AG09319 (cell line): Measurements from ENCODE around the gene AGMAT.

Experiments used
- DNase-seq: peaks from one replicate; pipeline ENCODE4 v3.0.0-alpha.2; 2010; ENCODE audit warnings: low read depth; ENCODE audit errors: extremely low read depth
- TF ChIP-seq, protein P1 (sequence below): IDR thresholded peaks from 2 replicates; pipeline ENCODE4 v1.5.1; 2011; ENCODE audit warnings: low read depth, mild to moderate bottlenecking, inconsistent platforms, low read length, moderate library complexity

The AGMAT gene

GRCh38 chr1:15618655-15619525 lies 34.0 kb upstream of the AGMAT start:
- peak; percentile 66 for DNase-seq
- TF ChIP-seq, protein P1, sequence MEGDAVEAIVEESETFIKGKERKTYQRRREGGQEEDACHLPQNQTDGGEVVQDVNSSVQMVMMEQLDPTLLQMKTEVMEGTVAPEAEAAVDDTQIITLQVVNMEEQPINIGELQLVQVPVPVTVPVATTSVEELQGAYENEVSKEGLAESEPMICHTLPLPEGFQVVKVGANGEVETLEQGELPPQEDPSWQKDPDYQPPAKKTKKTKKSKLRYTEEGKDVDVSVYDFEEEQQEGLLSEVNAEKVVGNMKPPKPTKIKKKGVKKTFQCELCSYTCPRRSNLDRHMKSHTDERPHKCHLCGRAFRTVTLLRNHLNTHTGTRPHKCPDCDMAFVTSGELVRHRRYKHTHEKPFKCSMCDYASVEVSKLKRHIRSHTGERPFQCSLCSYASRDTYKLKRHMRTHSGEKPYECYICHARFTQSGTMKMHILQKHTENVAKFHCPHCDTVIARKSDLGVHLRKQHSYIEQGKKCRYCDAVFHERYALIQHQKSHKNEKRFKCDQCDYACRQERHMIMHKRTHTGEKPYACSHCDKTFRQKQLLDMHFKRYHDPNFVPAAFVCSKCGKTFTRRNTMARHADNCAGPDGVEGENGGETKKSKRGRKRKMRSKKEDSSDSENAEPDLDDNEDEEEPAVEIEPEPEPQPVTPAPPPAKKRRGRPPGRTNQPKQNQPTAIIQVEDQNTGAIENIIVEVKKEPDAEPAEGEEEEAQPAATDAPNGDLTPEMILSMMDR, result no peak

GRCh38 chr1:15618077-15618654 lies 33.3 kb upstream of the AGMAT start:
- DNase-seq, result no peak
- TF ChIP-seq, protein P1, result no peak

- TF ChIP-seq, protein P1, result no peak
- peak; percentile 94 for DNase-seq
Measured at GRCh38 chr1:15617173-15618076, 32.6 kb upstream of the AGMAT start, which contains the start of gene DDI2. Gene DDI2, plus strand, starts transcription at chr1:15617458. Its CDS starts 213 bp downstream, at chr1:15617671.

DNA sequence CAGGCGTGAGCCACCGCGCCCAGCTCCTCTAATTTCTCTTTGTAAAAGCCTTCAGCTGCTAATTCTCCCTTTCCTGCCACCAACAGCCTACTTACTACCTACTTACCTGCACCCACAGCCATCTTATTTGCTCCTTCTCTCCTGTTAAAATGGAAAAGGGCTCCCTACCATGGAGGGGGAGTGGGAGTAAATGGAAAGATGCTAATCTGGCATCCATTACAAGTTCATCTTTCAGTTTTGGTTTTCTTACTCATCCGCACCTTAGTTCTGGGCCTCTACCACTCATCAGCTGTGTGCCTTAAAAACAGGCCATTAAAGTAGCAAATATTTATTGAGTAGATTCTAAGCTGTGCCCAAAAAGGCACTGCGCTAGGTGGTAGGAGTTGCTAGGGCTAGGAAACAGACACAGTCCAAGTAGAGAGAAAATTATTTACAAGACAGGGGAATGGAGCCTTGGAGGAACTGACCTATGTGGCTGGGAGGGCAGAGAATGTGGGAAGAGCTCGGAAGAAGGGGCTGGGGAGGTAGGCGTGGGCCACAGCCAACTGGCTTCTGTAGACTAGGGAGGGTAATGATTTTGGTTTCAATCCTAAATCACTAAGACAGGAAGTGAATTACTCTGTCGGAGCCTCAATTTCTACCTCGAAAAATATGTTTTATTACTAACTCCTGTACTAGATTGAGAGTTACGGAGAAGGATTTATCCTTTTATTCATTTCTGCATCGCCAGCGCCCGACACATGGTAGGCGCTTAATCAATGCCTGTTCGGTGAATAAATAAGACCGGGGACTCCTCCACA lies 31.7 kb upstream of the AGMAT start:
- TF ChIP-seq, protein P1, result no peak
- no peak for DNase-seq

GRCh38 chr1:15610167-15610566 lies 25.3 kb upstream of the AGMAT start:
- TF ChIP-seq, protein P1, result no peak
- no peak for DNase-seq

- no peak for DNase-seq
- TF ChIP-seq, protein P1, result no peak
Measured at GRCh38 chr1:15609631-15610030, 24.8 kb upstream of the AGMAT start.
